Measurements from ENCODE around the gene HS3ST2.
A peak's percentile ranks its signal among the peaks of the same experiment; 100 is the strongest.

HS3ST2 gene

DNA sequence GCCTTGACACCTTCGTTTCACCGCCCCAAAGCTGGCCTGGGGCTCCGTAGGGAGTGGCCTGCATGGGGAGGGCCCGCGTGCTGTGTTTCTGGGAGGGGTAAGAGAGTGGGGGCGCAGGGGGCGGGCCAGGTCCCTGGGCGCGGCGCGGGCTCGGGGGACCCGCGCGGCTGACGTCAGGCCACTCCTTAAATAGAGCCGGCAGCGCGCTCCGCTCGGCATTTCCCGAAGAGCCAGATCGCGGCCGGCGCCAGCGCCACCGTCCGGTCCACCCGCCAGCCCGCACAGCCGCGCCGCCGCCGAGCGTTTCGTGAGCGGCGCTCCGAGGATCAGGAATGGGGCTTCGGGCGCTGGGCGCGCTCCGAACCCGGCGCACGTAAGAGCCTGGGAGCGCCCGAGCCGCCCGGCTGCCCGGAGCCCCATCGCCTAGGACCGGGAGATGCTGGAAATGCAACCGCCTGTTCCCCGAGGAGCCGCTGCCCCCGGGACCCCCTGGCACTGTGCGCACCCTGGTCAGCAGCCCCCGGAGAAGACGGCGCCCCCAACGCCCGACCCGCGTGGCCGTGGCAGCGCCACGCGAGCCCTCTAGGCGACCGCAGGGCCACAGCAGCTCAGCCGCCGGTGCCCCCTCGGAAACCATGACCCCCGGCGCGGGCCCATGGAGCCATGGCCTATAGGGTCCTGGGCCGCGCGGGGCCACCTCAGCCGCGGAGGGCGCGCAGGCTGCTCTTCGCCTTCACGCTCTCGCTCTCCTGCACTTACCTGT lies at the start of gene HS3ST2:
Gene HS3ST2 (plus strand): TSS at position 215 of the 763 bp plus-strand sequence. CDS start 449 bp downstream, at position 664.
- DNase-seq = peak; percentile 70 to 90 (median 84)

DNA sequence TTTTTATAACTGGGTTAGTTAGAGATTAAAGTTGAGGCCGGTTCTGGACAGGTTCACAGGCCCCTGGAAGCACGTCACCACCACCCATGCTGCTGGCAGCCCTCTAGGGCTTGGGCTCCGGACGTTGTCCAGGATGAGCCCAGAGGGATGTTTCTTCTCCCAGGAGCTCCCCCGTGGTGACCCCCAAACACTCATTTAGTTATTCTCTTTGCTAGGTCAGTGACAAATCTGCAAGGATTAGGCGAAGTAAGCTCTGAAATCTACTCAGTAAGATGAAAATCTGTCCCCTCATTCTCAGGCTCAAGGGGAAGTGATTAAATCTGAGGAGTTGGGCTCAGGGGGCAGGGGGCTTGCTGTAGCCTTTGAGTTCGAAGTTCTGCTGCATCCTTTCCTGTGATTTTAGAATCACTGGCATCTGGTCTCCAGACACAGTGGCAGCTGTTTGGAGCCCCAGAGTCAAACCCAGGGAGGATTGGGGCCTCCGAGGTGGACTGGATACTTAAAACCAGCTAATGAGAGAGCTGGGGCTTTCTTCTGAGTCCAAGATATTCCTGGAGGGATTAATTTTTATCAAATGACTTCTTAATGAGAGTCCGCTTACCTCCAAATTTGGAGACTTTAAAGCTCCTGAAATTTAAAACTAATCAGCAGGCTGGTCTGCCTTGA lies 49.2 kb upstream of the HS3ST2 start:
- no peak for DNase-seq

DNA sequence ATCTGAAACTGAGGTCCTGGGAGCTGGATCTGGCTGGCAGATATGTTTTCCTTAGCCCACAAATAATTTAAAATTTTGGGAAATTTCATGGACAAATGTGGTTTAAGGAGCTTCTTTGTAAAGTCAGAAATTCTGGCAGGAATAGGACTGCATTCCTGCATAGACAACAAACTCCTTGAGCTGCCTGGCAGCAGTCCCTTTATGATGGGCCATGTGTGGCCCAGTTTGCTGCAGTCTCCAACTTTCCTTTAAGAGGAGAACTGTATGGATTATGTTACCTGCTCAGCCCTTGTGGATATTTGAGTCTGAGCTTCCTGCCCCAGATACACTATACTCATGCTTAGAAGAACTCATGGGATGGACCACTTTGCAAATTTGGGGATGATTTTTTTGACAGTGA lies 48.5 kb upstream of the HS3ST2 start:
- DNase-seq = no peak

DNA sequence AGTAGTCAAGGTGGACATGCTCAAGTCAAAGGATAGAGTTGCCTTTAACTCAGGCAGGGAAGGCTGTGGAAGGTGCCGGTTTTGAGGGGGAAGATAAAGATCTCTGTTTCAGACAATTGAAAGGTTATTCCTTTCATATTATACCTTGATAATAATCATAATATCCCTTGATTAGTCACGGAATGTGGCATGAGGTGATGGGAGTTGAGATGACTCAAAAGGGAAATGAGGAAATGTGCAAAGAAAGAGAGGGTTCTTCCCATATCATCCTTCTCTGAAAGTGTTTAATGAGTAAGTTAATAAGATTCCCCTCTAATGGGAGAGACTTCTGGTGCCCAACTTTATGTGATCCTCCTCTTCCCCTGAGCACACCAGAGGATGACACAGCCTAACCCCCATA lies 43.1 kb upstream of the HS3ST2 start:
- peak; percentile 5 to 37 (median 23) for DNase-seq

DNA sequence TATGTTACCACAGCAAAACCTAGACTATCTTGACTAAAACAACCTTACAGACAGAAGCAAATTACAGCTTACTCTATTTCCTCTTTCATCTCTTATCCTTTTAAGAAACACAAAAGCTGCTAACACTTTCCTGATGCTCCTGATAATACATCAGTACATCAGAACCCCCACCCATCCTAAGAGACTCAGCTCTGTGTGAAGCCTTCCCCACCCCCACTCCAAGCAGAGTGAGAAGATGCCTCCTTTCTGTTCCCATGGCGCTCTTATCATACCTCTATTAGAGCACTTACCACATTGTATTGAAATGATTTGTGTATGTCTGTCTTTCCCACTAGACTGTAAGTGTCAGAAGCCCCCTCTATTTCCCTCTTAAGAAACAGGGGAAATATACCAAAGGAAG lies 42.4 kb upstream of the HS3ST2 start:
- DNase-seq = no peak

DNA sequence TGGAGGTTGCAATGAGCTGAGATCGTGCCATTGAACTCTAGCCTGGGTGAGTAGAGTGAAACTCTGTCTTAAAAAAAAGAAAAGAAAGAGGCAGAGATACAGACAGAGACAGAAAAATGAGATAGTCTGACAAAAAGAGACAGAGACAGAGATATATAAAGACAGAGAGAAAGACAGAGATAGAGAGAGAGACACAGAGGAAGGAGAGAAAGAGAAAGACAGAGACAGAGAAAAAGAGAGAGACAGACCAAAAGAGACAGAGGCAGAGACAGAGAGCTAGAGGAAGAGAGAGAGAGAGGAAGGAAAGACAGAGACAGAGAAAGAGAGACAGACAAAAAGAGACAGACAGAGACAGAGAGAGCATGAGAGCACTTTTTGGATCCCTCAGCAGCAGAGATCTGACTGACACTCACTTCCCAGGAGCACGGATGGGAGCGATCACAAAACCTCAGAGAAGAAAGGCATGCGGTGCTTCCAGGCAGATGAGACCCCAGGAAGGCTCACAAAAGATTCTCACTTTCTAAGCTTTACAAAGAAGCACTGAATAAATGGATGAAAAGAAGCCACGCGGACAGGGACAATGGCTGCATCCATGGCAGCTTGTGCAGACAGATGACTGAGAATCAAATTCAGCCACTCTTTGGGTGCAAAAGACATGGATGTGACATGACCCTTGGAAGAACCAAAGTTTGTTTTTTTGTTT lies 38.6 kb upstream of the HS3ST2 start:
- no peak for DNase-seq

DNA sequence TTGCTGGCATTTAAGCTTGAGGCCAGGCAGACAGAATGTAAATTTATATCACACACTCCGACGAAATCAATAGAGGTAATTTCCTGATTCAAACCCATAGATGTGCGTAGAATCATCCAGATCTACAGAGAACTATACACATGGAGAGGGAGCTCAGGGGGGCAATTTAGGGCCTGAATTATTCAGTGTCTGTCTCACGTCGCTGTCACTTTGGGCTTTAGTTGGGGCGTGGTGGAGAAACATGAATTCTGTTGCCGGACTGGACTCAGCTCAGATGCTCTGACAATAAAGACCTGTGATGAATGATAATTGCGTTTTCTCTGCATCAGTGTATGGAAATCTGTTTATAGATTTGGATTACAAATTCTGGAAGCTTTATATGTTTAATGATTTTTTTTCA lies 32.5 kb upstream of the HS3ST2 start:
- DNase-seq = no peak

DNA sequence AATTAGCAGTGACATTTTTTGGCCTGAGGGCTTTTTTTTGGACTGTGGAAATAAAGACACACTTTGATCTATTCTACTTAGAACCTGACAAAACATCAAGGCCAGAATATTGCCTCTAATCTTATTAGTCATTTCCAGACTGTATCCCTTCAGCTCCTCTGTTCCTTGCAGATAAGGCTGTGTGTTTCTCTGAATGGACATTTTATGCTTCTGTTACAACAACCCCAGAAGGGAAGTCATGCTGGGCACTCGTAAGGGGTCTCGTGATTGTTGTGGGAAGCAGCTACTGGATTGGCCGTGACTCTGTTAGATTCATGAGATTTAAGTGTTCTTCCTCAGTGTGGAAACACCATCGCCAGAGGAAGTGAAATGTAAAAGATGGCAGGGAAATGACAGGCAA lies 31.6 kb upstream of the HS3ST2 start:
- DNase-seq = peak; percentile 69 to 80 (median 69)

DNA sequence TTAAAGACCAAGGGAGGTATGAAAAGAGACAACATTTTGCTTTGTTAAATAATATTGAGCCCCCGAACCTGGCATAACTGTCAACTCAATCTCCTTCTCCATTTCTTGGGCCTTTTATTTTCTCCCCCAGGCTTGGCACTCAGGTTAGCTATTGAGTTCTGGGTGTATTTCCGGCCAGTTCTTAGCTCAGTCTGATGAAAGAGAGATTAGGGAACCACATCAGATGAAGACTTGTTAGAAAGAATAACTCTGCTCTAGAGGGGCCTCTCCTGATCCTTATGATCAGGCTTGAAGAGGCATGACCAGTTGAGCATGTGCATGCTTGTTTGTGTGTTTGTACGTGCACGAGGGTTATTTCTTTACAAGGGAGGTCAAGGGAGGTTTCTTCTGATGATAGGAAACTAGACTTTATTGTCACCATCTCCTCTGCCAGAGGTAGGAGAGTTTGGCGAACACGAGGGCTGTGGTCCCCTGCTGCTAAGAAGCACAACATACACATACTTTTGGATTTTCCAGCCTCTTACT lies 29.2 kb upstream of the HS3ST2 start:
- DNase-seq = peak in 1 of 3 donors; percentile 8

DNA sequence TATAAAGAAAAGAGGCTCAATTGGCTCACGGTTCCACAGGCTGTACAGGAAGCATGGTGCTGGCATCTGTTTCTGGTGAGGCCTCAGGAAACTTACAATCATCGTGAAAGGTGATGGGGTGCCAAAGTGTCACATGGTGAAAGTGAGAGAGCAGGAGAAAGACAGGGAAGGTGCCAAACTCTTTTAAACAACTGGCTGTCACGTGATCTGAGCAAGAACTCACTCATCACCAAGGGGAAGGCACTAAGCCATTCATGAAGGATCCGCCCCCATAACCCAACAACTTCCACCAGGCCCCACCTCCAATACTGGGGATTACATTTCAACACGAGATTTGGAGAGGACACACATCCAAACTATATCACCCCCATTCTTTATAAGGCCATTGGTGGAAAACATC lies 28.4 kb upstream of the HS3ST2 start:
- no peak for DNase-seq

DNA sequence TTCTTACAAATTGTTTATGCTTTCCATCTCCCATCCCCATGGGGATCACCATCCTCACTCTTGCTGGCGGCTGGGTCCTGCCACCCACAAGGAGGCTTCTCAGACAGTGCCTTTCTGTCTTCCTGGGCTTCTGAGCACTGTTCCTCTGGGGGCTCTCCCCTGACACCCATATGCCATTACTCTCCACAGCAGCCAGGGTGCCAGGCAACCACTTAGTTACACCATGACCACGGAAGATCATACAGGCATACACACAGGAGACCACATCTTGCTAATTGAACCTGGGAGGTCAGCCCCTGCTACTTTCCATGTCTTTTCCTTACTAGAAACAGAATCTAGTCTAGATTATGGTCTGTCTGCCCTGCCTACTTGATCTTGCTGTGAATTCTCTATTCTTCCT lies 27.7 kb upstream of the HS3ST2 start:
- DNase-seq = no peak

DNA sequence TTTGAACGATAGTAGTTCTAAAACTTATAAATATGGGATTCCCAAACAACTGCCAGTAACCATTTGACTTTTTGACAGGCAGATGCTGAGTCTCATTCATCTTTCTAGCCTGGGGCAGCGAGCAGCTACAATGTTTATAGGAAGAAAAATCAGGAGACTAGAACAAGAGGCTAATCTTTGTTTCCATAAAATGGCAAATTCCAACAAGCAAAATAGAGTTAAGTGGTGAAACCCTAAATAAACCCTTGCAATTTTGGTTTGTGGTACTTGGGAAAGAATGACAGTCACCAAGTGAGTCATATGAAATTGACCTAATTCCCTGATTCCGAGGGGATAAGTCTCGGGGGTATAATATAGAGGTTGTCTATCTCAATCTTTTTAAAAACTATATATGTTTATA lies 27.3 kb upstream of the HS3ST2 start:
- no peak for DNase-seq

DNA sequence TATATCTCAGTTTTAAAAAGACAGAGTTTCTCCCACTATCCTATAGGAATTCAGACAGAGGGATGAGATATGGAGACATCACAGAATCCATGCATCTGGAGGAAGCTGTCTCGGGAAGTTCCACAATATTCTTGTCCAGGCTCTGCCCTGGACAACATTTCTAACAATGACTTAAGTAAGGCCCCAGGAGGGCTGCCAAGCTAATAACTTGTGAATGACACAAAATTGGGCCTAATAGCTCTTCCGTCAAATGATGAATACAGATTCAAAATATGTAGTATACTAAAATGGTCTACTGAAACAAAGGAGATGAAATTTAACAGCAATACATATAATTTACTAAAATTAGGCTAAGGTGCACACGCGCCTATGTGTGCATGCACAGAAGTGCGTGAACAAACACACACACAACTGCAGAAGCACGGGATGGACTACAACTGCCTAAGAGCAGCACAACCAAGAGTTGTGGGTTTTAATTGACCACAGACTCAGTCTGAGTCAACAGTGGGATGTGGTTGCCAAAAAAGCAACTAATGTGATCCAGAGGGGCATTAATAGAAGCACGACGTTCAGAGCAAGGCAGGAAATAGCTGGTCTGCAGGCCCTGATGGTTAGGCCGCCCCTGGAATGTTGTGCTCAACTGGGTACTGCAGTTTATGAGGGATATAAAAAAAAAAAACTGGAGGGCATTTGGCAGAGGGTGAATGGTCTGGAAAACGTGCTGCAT lies 26.3 kb upstream of the HS3ST2 start:
- DNase-seq = peak in 2 of 3 donors; percentile 10 to 40

DNA sequence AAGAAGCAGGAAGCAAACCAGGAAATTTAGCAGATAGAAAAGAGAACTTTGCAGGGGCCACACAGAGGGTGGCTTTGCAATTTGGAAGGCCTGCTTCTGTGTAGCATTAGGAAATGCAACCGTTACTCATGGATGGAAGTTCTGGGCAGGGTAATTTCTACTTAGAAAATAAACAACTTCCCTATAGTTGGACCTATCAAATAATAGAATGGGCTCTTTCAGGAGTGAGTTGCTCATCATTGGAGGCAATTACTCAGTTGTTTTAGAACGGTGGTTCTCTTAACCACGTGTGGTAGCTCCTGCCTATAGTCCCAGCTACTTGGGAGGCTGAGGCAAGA lies 25.8 kb upstream of the HS3ST2 start:
- peak; percentile 72 to 91 (median 90) for DNase-seq

DNA sequence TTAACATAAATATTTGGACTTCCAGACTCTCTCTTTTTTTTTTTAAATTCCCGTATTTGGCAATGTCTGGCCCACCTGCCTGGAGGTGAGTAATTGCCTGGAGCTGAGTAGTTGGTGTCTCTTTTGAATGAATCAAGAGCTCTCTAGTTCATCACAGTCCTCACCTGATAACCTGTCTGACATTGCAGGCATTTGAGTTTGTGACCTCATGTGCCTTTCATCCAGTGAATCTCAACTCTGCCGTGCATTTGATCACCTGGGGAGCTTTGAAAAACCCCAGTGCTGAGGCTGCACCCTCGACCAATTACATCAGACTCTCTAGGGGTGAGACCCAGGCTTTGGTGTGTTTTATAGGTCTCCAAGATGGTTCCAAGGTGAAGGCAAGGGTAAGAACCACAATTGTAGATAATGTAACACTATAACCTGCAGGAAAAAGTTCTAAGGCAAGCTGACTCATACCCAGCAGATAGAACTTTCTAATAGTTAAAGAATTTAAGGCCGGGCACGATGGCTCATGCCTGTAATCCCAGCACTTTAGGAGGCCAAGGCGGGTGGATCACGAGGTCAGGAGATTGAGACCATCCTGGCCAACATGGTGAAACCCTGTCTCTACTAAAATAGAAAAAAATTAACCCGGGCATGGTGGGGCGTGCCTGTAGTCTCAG lies 24.5 kb upstream of the HS3ST2 start:
- no peak for DNase-seq

DNA sequence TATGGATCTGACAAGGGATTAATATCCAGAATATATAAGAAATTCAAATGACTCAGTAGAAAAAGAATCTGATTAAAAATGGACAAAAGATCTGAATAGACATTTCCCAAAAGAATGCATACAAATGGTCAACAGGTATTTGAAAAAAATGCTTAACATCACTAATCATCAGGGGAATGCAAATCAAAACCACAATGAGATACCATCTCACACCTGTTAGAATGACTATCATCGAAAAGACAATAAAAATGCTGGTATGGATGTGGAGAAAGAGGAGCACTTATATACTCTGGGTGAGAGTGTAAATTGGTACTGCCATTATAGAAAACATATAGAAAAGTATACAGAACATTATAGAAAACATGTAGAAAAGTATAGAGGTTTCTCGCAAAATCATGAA lies 16.4 kb upstream of the HS3ST2 start:
- no peak for DNase-seq

DNA sequence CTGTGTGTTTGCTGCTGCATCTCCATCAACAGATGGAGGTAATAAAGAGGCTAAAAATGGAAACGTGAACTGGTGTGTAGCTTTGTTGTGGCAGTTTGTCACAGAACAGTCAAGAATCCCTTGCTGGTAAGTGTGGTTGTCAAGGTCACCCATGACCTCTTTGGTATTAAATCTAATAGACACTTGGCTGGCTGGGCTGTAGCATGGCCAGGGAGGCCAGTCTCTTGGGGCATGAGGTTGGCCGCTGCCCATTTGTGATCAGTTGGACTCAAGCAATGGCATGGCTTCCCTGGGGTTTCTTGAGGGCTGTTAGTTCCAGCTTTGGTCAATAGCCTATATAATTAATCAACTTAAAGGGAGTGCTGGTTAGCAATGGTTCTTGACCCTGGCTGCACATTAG lies 14.8 kb upstream of the HS3ST2 start:
- DNase-seq = no peak

DNA sequence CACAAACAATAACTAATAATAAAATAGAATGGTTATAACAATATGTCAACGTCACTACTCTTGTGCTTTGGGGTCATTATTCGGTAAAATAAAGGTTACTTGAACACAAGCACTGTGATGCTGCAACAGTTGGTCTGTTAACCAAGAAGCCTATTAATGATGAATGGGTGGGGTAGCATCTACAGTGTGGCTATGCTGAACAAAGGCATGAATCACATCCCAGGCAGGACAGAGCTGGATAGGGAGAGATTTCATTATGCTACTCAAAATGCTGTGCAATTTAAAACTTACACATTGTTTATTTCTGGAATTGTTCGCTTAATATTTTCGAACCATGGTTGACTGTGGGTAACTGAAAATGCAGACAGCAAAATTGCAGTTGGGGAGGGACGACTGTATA lies 9.1 kb upstream of the HS3ST2 start:
- DNase-seq = no peak

DNA sequence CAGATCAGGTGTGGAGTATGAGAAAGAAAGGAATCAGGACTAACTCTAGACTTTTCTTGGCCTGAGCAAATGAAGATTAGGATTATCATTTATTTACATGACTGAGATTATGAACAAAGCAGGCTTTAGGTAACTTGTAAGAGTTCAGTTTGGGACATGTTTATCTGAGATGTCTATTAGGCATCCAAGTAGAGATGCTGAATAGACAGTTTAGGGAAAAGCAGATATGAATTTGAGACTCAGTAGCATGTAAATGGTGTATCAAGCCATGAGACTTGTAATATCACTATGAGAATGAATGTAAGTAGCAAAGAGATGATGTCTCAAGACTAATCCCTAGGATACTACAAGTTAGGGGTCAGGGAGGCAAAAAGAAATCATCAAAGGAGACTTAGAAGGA lies 8.6 kb upstream of the HS3ST2 start:
- DNase-seq = no peak

DNA sequence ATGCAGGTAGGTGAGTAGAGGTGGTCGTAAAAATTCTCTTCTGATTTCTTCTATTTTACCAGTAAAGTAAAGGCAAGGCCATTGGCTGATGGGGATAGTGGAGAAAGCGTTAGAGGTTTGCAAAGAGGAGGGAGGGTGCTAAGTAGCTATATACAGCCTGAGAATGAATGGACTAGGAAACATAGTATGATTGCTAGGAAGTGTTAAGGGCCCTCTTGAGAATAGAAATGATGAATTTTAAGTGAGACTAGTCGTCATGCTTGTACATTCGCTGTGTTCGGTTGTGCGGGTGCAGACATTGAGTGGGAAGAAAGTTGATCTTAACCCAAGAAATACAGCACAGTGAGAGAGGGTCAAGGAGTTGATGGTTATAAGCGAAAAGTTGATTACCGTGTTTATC lies 7.2 kb upstream of the HS3ST2 start:
- no peak for DNase-seq

DNA sequence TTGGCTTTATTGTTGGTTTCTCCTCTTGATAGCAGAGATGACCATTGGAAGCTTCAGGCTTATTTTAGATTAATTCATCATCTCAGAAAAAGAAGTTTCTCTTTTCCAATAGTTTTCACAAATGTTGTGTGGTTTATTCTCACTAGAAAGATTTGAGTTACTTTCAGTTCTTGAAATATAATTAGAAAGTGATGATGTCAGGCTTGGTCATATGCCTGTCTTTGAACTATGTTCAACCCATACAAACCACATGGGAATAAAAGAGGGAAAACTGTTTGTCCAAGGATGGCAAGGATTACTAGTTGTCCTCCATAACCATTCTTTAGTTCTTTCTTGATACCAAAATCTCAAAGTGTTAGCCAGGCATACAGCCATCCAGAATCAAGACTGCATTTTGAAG lies 3.7 kb upstream of the HS3ST2 start:
- peak; percentile 31 to 62 (median 58) for DNase-seq

DNA sequence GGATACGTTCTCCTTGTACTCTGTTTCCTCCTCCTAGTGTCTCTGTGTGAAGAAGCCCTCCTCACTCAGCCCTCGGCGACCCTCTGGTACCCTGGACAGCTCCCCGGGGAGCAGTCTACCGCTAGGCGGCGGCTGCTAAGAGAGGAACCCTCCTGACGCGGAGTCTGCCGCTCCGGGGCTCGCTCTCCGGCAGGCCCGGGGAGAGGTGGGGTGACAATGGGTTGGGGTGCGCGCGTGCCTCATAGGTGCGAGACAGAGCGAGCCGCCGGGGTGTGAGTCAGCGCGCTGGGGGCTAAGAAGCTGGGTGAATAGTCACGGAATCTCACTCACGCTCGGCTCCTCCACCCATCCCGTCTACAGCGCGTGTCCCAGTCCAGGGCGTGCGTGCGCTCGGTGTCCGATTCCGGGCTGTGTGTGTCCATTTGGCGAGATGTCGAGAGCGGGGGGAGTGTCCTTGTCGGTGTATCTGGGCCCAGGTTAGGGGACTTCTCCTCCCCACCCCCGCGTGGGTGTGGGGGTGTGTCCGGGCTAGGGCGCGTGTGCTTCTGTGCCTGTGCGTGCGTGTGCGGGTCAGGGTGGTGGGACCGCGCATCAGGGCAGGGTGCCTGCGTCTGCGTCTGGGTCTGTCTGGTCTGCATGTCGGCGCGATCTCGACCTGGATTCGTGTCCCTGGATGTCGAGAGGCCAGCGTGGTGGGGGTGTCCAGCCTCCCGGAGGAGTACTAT lies 577 bp upstream of the HS3ST2 start:
- DNase-seq = peak; percentile 71 to 89 (median 79)

Measured in suppressor macrophage treated with lipopolysaccharide for 1 hour (primary cell).